ENCODE measurements around the gene SRBD1.

SRBD1 gene

GRCh38 chr2:45403036-45403435 is 208.0 kb downstream of the SRBD1 start:
- H3K4me3 ChIP-seq (ENCODE audit: low read depth, low read length), result no peak overlapping the region
- in situ Hi-C loops (cut with HindIII; ENCODE audit: low sequenced_read_pairs), result no loop called here
- DNase-seq (ENCODE audit: low read depth, low spot score), result no peak
- no peak for TF ChIP-seq CTCF (IDR thresholded peaks at IDR 0.05; ENCODE audit: low read depth, low read length)

GRCh38 chr2:45401431-45401922 is 209.6 kb downstream of the SRBD1 start:
- no peak for TF ChIP-seq CTCF (IDR thresholded peaks at IDR 0.05; ENCODE audit: low read depth, low read length)
- DNase-seq (ENCODE audit: low read depth, low spot score), result no peak
- no peak overlapping the region for H3K4me3 ChIP-seq (ENCODE audit: low read depth, low read length)
- in situ Hi-C loops (cut with HindIII; ENCODE audit: low sequenced_read_pairs), result no loop called here

GRCh38 chr2:45399040-45399784 is 211.9 kb downstream of the SRBD1 start:
- H3K4me3 ChIP-seq (ENCODE audit: low read depth, low read length), result no peak overlapping the region
- DNase-seq (ENCODE audit: low read depth, low spot score), result no peak
- no peak for TF ChIP-seq CTCF (IDR thresholded peaks at IDR 0.05; ENCODE audit: low read depth, low read length)
- in situ Hi-C loops (cut with HindIII; ENCODE audit: low sequenced_read_pairs), result no loop called here

GRCh38 chr2:45397292-45397691 is 213.8 kb downstream of the SRBD1 start:
- in situ Hi-C loops (cut with HindIII; ENCODE audit: low sequenced_read_pairs), result no loop called here
- H3K4me3 ChIP-seq (ENCODE audit: low read depth, low read length), result no peak overlapping the region
- TF ChIP-seq CTCF (IDR thresholded peaks at IDR 0.05; ENCODE audit: low read depth, low read length), result no peak
- DNase-seq (ENCODE audit: low read depth, low spot score), result no peak

GRCh38 chr2:45396671-45397070 is 214.4 kb downstream of the SRBD1 start:
- in situ Hi-C loops (cut with HindIII; ENCODE audit: low sequenced_read_pairs), result no loop called here
- no peak for TF ChIP-seq CTCF (IDR thresholded peaks at IDR 0.05; ENCODE audit: low read depth, low read length)
- no peak overlapping the region for H3K4me3 ChIP-seq (ENCODE audit: low read depth, low read length)
- DNase-seq (ENCODE audit: low read depth, low spot score), result no peak

GRCh38 chr2:45394842-45395241 is 216.2 kb downstream of the SRBD1 start:
- H3K4me3 ChIP-seq (ENCODE audit: low read depth, low read length), result no peak overlapping the region
- no peak for TF ChIP-seq CTCF (IDR thresholded peaks at IDR 0.05; ENCODE audit: low read depth, low read length)
- in situ Hi-C loops (cut with HindIII; ENCODE audit: low sequenced_read_pairs), result no loop called here
- DNase-seq (ENCODE audit: low read depth, low spot score), result no peak
